Colon (tissue), 2 donors: Measurements from ENCODE around the gene USP8.
"Not testable (repeated sequence)": the region's sequence is repeated elsewhere in the genome, so short reads cannot be mapped to it uniquely, and the experiment has no call there.

Experiments
- FAIRE-seq: peaks from 2 replicates; lab custom pipeline; 2012; peaks lifted over from hg19 to GRCh38; lab: Jason Lieb, UNC
- donor health status: control.
- donor health status: control.

Gene USP8

GRCh38 chr15:50440932-50441331 is 16.7 kb downstream of the USP8 start:
- FAIRE-seq, result no peak

DNA sequence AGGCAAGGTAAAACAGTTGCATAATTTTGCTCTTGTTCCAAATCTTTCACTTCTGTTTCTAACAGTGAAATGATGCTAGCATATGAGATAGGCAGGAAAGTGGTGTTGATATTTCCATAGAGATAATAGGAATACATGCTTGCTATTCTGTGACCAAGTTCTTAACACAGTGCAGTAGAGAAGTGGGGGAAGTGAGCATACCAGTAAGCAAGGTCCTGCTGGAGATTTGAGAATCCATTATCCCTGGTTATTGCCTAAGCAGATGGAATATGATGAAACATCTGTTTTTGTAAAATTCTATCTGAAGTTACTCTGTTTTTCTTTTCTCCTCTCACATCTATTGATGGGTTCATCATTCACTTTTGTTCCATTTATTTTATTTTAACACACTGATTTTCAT is 28.7 kb downstream of the USP8 start:
- no peak for FAIRE-seq

GRCh38 chr15:50458348-50459112 is 34.3 kb downstream of the USP8 start:
- FAIRE-seq, result no peak

DNA sequence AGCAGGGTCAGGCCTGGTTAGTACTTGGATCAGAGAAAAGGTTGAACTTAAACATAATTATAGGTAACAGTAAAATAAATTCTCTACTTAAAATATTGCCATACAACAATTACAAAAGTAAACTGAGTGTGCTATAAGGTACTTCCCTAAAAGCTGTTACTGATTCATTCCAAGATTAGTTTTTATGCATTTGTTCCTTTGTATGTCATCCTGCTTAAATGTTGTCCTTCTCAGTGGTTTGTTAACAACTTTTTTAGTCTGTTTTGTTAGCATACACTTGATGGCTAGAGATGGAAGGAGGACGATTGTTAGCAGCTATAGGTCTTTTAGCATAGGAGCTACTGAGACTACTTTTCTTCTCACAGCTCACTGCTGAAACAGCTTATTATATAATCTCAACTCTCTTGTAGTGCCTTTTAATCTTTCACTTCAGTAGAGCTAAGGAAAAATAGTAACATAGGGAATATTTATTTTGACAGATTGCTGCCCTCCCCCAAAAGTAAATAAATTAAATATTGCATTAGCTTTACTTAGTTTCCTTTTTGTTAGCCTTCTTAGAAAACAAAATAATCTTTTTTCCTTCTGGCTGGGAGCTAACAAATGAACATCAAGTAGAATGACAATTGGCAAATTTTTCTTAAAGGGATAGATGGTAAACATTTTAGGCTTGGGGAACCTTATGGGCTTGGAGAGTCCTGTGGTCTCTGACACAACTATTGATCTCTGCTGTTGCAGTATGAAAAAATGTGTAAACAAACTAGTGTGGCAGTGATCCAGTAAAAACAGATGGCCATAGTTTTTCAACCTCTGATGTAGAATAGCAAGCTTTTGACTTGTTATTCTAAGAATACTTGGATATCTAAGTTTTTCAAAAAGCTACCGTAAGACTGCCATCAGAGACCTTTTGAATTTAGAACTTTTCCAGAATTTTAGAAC is 39.5 kb downstream of the USP8 start:
- FAIRE-seq, result no peak

DNA sequence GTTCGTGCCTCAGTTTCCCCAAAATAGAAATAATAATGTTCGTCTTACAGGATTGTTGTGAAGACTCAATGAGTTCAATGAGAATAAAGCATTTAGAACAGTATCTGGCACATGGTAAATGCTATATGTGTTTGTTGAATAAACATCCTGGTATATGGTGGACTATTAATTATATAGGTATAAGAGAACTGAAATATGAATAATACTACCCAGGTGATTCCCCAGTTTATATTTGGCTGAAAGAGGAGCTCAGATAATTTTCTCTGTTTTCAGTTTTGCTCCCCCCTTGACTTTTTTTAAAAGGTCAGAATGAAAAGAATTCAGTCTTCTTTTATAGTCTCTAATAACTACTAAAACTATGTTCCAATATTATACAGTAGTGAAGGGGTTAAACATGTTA is 46.9 kb downstream of the USP8 start:
- no peak for FAIRE-seq

DNA sequence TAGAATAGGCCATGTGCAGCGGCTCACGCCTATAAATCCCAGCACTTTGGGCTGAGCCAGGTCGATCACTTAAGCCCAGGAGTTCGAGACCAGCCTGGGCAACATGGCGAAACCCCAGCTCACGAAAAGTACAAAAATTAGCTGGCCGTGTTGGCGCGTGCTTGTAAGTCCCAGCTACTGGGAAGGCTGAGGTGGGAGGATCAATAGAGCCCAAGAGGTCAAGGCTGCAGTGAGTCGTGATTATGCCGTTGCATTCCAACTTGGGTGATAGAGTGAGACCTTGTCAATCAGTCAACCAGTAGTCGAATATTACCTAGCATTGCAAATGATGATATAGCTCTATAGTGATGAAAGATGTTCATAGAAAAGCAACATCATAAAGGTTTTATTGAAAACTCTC is 51.9 kb downstream of the USP8 start:
- FAIRE-seq, result no peak

GRCh38 chr15:50484781-50485180 is 60.6 kb downstream of the USP8 start:
- no peak for FAIRE-seq

GRCh38 chr15:50485389-50485788 is 61.2 kb downstream of the USP8 start:
- no peak for FAIRE-seq

DNA sequence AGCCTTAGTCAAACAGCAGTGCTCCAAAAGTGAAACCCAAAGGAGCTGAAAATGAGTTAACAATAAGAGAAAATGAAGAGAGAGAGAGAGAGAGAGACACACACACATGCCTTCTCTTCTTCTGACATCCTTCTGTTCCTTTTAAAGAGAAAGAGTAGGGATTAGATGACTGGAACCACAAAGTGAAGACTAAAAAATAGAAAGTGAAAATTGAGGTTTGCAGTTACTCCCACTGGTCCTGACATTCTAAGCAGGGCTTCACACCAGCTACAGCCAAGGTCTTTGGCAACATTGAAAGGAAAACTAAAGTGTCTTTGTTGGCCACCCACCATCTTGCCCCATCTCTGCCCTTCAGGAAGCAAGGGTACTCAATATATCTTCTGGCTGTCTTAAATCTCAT is 63.1 kb downstream of the USP8 start:
- no peak for FAIRE-seq

GRCh38 chr15:50493625-50494024 is 69.4 kb downstream of the USP8 start:
- FAIRE-seq, result no peak

GRCh38 chr15:50494547-50494946 is 70.3 kb downstream of the USP8 start:
- FAIRE-seq, result not testable (repeated sequence)

DNA sequence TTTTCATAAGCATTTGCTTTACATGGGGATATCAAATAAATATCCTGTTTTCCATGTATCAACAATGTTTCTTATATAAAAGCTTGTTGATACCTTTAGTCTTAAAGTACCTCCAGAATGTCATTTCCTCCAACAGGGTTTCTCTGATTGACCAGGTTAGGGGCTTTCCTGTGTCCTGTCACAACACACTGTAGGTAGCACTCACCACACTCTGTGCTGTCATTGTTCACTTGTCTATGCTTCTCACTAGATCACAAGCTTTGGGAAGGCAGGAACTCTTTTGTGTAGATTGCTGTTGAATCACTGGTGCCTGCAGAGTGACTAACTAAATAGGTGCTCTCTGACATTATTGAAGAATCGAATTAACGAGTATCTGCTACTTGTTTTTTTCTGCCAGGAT is 72.5 kb downstream of the USP8 start:
- FAIRE-seq, result no peak

DNA sequence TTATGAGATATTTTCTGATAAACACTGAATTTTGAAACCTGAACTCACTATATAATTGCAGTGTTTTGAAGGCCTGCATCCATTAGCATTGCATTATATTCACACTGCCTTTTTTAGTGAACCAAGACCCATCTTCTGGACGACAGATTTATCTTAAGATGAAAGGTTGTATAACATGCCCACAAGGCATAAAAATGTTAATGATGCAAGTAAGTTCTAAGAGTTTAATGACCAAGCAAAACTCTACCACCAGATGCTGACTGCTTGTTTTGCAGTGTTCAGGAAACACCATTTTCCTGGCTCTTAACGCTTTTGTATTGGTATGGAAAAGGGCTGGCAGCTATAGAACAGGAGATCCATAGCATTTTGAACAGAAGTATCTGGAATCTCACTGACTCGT is 76.1 kb downstream of the USP8 start:
- FAIRE-seq, result no peak

DNA sequence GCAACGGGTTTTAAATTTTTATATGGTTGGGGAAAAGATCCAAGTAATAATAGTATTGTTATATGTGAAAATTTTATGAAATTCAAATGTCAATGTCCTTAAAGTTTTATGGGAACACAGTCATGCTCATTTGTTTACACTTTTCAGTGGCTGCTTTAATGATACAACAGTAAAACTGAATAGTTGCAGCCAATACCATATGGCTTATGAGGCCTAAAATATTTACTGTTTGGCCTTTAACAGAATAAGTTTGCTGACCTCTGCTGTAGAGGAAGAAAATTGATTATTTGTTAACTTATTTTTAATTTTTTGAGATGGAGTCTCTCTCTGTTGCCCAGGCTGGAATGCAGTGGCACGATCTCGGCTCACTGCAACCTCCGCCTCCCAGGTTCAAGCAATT is 77.6 kb downstream of the USP8 start:
- no peak for FAIRE-seq

GRCh38 chr15:50503144-50503543 is 78.9 kb downstream of the USP8 start:
- FAIRE-seq, result no peak

- not testable (repeated sequence) for FAIRE-seq
Measured at GRCh38 chr15:50505656-50506055, 81.5 kb downstream of the USP8 start.

- no peak for FAIRE-seq
Measured at GRCh38 chr15:50506121-50506520, 81.9 kb downstream of the USP8 start.

GRCh38 chr15:50513001-50513400 is 88.8 kb downstream of the USP8 start:
- no peak for FAIRE-seq

GRCh38 chr15:50519740-50520425 is 95.7 kb downstream of the USP8 start:
- FAIRE-seq, result no peak

- FAIRE-seq, result no peak
Measured at GRCh38 chr15:50523851-50524251, 99.6 kb downstream of the USP8 start.

GRCh38 chr15:50531163-50531562 is 107.0 kb downstream of the USP8 start:
- no peak for FAIRE-seq

DNA sequence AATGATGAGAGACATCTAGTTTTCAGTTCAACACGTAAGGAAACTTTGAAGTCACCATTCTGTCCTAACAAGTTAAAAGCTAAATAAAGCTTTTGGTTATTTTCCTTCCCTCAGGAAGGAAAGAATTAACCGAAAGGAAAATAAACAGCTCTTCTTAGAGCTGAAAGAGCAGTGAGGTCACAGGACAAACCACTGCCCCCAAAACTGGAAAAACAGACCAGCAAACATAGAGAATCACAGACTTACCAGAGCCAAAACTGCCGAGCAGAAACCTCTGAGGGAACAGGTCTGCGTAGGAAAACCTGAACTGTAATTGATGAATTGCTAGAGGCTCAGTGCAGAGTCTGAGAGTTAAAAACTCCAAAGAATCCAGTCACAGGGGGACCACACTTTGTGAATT is 107.6 kb downstream of the USP8 start:
- FAIRE-seq, result no peak

- FAIRE-seq, result no peak
Measured at GRCh38 chr15:50542887-50543210, 118.6 kb downstream of the USP8 start.
